Peyer's patch (tissue), 4 donors: Measurements from ENCODE around the gene SMYD3.

Source experiments
- POLR2A ChIP-seq, 2 donors: fragments of 450-650 bp; IDR thresholded peaks; one replicate each; pipeline ENCODE4 v1.5.1; 2017; ENCODE audit warnings: antibody characterized with exemption in 2 of 2, mild to moderate bottlenecking in 2 of 2, moderate library complexity in 2 of 2
- TF ChIP-seq, protein P1 (sequence below), 6 experiments: fragments of 450-650 bp in 4 of 6; fragments of 200-600 bp in 2 of 6; sonication (generic) in 1 of 6; IDR thresholded peaks; one replicate each; pipeline ENCODE4 v1.5.1; 2017 to 2019; ENCODE audit warnings: antibody characterized with exemption in 6 of 6, mild to moderate bottlenecking in 3 of 6, moderate library complexity in 1 of 6

DNA sequence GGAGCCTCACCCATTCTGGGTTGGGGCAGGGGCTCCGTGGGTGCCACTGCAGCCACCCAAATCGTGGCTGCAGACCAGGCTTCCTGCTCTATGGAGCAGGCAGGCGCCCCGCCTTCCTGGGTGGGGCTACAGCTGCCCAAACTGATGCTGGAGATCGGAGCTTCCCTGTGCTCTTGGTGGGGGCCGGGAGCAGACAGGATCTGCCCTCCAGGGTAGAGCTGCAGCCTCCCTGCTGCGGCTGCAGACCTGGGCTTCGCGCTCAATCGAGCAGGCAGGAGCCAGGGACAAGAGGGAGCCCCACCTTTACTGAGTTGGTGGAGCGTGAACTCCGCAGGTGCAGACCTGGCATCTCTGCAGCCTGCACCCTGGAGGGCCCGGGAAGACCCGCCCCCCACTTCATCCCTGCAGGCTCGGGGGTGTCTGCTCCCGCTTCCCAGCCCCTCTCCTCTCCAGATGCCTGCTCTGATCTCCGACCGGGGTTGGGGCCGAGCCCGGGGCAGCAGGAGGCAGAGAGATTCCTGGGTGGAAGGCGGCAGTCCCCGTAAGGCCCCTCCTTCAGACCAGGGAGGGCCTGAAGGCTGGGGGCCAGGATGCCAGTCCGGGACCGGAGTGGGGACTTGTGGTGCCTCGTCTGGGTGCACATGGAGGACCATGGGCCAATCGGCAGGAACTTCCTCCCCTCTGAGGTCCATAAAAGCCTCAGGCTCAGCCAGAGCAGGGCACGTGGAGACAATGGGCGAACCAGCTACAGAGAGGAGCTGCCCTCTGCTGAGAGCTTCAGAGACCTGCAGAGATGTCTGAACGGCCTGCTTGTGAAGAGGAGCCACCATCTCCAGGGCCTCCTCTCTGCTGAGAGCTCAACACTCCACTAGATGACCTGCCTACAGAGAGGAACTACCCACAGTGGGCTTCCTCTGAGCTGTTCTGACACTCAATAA lies 359.3 kb downstream of the SMYD3 start:
- TF ChIP-seq, protein P1, sequence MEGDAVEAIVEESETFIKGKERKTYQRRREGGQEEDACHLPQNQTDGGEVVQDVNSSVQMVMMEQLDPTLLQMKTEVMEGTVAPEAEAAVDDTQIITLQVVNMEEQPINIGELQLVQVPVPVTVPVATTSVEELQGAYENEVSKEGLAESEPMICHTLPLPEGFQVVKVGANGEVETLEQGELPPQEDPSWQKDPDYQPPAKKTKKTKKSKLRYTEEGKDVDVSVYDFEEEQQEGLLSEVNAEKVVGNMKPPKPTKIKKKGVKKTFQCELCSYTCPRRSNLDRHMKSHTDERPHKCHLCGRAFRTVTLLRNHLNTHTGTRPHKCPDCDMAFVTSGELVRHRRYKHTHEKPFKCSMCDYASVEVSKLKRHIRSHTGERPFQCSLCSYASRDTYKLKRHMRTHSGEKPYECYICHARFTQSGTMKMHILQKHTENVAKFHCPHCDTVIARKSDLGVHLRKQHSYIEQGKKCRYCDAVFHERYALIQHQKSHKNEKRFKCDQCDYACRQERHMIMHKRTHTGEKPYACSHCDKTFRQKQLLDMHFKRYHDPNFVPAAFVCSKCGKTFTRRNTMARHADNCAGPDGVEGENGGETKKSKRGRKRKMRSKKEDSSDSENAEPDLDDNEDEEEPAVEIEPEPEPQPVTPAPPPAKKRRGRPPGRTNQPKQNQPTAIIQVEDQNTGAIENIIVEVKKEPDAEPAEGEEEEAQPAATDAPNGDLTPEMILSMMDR (IDR thresholded peaks at IDR 0.05), result no peak
- no peak for TF ChIP-seq POLR2A (IDR thresholded peaks at IDR 0.05)
